Right lobe of liver (tissue), 6 donors: Measurements from ENCODE around the gene HSPA8. TPM values are rescaled to one million over a fixed set of nuclear protein-coding genes. Genes with fewer than 3 reads are reported as not detected.

Experiments used
- ATAC-seq, 4 donors: fragments of 200-7000 bp; cut with Tn5 transposase; one replicate each; pipeline ENCODE4 v1.9.1; 2020; ENCODE audit warnings: mild to moderate bottlenecking in 4 of 4, moderate library complexity in 4 of 4
- DNase-seq, 3 donors: peaks; one replicate each; pipeline ENCODE4 v3.0.0-alpha.2; 2020
- H3K27ac ChIP-seq, 3 donors: fragments of 200-600 bp; one replicate each; pipeline ENCODE4 v1.8.0; 2022
- H3K27me3 ChIP-seq, 2 donors: fragments of 200-600 bp; one replicate each; pipeline ENCODE4 v1.8.0; 2022
- H3K36me3 ChIP-seq, 4 donors: fragments of 200-600 bp; sonication (generic) in 1 of 4; one replicate each; pipeline versions ENCODE4 v1.5.1 to v1.8.0; 2017 to 2022; ENCODE audit warnings: control low read depth in 1 of 4
- H3K4me1 ChIP-seq, 4 donors: fragments of 200-600 bp; sonication (generic) in 1 of 4; one replicate each; pipeline versions ENCODE4 v1.5.1 to v1.8.0; 2017 to 2022; ENCODE audit warnings: control low read depth in 1 of 4
- H3K4me3 ChIP-seq, 3 donors: fragments of 200-600 bp; one replicate each; pipeline ENCODE4 v1.8.0; 2022
- H3K9me3 ChIP-seq, 4 donors: fragments of 200-600 bp; sonication (generic) in 1 of 4; one replicate each; pipeline versions ENCODE4 v1.5.1 to v1.8.0; 2017 to 2022; ENCODE audit warnings: control low read depth in 1 of 4
- CTCF ChIP-seq, 4 donors: fragments of 200-600 bp in 3 of 4; fragments of 450-650 bp in 1 of 4; IDR thresholded peaks; one replicate each; pipeline versions ENCODE4 v1.5.1 to v1.8.0; 2016 to 2022; ENCODE audit warnings: antibody characterized with exemption in 4 of 4, mild to moderate bottlenecking in 2 of 4
- POLR2A ChIP-seq: fragments of 450-650 bp; IDR thresholded peaks from one replicate; pipeline ENCODE4 v1.6.1; 2017; ENCODE audit warnings: antibody characterized with exemption, mild to moderate bottlenecking
- WGBS: methylation state at CpG from one replicate; pipeline ENCODE4 v1.1.6; 2018; ENCODE audit warnings: low coverage, low lambda C conversion rate; ENCODE audit not compliant: insufficient coverage; ENCODE audit errors: missing lambda C conversion rate; 5-methylcytosine and 5-hydroxymethylcytosine counted together
- intact Hi-C, 2 donors: fragments of 100-400 bp; cut with DNase I; formaldehyde crosslinking; loops; one replicate each; pipeline versions ENCODE4 v1.11.2 to v1.14.1; 2022
- total RNA-seq, 6 experiments: library from RNA; depleted of rRNA in 2 of 6; stranded (reverse); fragments of >200 nt in 2 of 6; fragmentation: NEBNext Ultra II Directional in 3 of 6; extraction: Animal tissue kit (Norgen Biotek cat#: 25700) in 3 of 6; gene quantifications; one replicate each; pipeline versions ENCODE4 v1.1.0 to v1.2.4, GENCODE V29; 2016 to 2023
- donor health status: DM: no; HTN: yes; CAD: no.
- donor health status: DM: no; HTN: no; CAD: no.
- donor health status: DM: no; HTN: no; CAD: no.
- donor health status: DM: no; HTN: yes; CAD: no.
- donor health status: DM: no; HTN: yes; CAD: no.

HSPA8 gene
- total RNA-seq, 6 experiments from 2014 or later, result 388 to 894 (median 659) TPM

- 46% methylated on average over 3 of the region's 3 CpGs for WGBS
- no peak for DNase-seq
- peaks cover 0 to 37% (median 0%) of the 10 kb centered on the region in 4 donors for H3K4me1 ChIP-seq
- intact Hi-C loops, result no loop called here
- no peaks in the 10 kb centered on the region for H3K9me3 ChIP-seq
- peaks cover 12 to 91% (median 42%) of the 10 kb centered on the region in 4 donors for H3K36me3 ChIP-seq
- peak overlapping the region in 1 of 3 donors; percentile 9 for H3K27ac ChIP-seq
- TF ChIP-seq CTCF (IDR thresholded peaks at IDR 0.05) (no peak), POLR2A (no peak)
- no peak for ATAC-seq
- no peaks in the 10 kb centered on the region for H3K27me3 ChIP-seq
- H3K4me3 ChIP-seq, result no peak overlapping the region
Measured at GRCh38 chr11:123056835-123057491, 5.0 kb downstream of the HSPA8 start.

- DNase-seq (no peak), ATAC-seq (no peak)
- H3K9me3 ChIP-seq, result no peaks in the 10 kb centered on the region
- H3K27ac ChIP-seq, result no peak overlapping the region
- intact Hi-C loops, result no loop called here
- WGBS, result 48% methylated on average over 6 of the region's 6 CpGs
- no peak overlapping the region for H3K4me3 ChIP-seq
- peaks cover 0 to 37% (median 0%) of the 10 kb centered on the region in 4 donors for H3K4me1 ChIP-seq
- TF ChIP-seq CTCF (IDR thresholded peaks at IDR 0.05), result no peak
- TF ChIP-seq POLR2A, result no peak
- H3K36me3 ChIP-seq, result peaks cover 12 to 86% (median 36%) of the 10 kb centered on the region in 4 donors
- H3K27me3 ChIP-seq, result no peaks in the 10 kb centered on the region
Measured at GRCh38 chr11:123055191-123055901, 6.6 kb downstream of the HSPA8 start.

- Histone ChIP-seq H3K36me3 (peaks cover 12 to 77% (median 31%) of the 10 kb centered on the region in 4 donors), H3K4me3 (no peak overlapping the region), H3K4me1 (peaks cover 0 to 31% (median 0%) of the 10 kb centered on the region in 4 donors), H3K27ac (no peak overlapping the region), H3K9me3 (no peaks in the 10 kb centered on the region), H3K27me3 (no peaks in the 10 kb centered on the region)
- DNase-seq, result no peak
- WGBS, result 23% methylated on average over 10 of the region's 11 CpGs
- intact Hi-C loops, result no loop called here
- peak; percentile 63 to 66 (median 65) for TF ChIP-seq CTCF (IDR thresholded peaks at IDR 0.05)
- TF ChIP-seq POLR2A, result no peak
- peak; percentile 81 to 88 (median 85) for ATAC-seq
Measured at GRCh38 chr11:123054301-123055065, 7.5 kb downstream of the HSPA8 start.

GRCh38 chr11:123052901-123053721, 8.8 kb downstream of the HSPA8 start:
- WGBS, result 76% methylated on average over 5 of the region's 5 CpGs

More at GRCh38 chr11:123052901-123053721, 8.8 kb downstream of the HSPA8 start:
- peaks cover 11 to 63% (median 20%) of the 10 kb centered on the region in 4 donors for H3K36me3 ChIP-seq
- no peak overlapping the region for H3K27ac ChIP-seq
- H3K27me3 ChIP-seq, result no peaks in the 10 kb centered on the region
- intact Hi-C loops, result no loop called here
- H3K9me3 ChIP-seq, result no peaks in the 10 kb centered on the region
- DNase-seq (no peak), ATAC-seq (no peak)
- peaks cover 0 to 18% (median 0%) of the 10 kb centered on the region in 4 donors for H3K4me1 ChIP-seq
- TF ChIP-seq POLR2A, result no peak
- no peak for TF ChIP-seq CTCF (IDR thresholded peaks at IDR 0.05)
- H3K4me3 ChIP-seq, result no peak overlapping the region
